GM18498 (cell line): ENCODE results near the gene LRCH3.
A peak's percentile ranks its signal among the peaks of the same experiment; 100 is the strongest.
"Not testable (repeated sequence)": the region's sequence is repeated elsewhere in the genome, so short reads cannot be mapped to it uniquely, and the experiment has no call there.

Source experiments
- ATAC-seq: cut with Tn5 transposase; IDR thresholded peaks from one replicate; pipeline ENCODE4 v1.9.1; 2021; ENCODE audit warnings: mild to moderate bottlenecking, moderate library complexity; ENCODE audit not compliant: unreplicated experiment

LRCH3 gene

DNA sequence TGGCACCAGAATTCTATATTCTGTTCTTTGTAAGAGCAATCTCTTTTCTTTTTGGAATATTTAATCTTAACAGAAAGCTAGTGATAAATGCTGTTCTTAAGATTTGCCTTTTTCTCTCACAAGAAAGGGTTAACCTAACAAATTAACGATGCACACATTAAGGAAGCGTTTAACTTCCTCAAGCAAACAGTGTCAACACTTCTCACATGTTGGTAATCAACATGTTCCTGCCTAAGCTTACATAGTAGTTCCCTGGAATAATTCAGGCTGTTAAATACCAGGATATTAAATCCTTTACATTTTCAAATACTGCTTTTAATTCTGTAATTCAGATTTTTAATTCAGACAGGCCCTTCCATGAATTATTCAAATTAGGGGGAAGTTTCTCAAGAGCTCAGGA lies 91.5 kb downstream of the LRCH3 start:
- no peak for ATAC-seq

DNA sequence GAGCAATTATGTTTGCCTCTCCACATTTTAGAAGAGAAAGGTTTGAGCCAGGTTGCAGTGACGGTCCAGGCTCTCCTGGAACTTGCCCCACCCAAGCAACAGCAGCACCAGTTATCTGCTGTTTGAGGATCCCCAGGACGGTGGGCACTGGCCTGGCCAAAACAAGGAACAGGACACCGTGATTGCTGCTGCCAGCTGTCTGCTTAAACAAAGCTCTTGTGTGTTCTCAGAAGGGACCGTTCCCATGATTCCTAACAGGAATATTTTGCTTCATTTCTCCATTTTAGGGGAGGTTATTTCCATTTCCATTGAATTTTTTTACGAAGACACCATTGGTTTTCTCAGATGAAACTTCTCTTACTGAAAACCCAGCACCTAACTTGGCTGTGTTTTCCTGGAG lies 92.5 kb downstream of the LRCH3 start:
- no peak for ATAC-seq

DNA sequence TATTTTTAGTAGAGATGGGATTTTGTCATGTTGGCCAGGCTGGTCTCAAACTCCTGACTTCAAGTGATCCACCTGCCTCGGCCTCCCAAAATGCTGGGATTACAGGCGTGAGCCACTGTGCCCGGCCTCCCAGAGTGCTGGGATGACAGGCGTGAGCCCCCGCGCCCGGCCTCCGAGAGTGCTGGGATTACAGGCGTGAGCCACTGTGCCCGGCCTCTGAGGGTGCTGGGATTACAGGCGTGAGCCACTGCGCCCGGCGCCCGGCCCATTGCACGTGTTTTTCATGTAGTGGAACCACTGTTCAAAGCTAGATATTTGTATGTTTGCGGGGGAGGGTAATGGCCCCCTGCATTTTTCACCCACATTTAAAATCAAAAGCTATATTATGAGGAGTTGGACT lies 93.3 kb downstream of the LRCH3 start:
- not testable (repeated sequence) for ATAC-seq

DNA sequence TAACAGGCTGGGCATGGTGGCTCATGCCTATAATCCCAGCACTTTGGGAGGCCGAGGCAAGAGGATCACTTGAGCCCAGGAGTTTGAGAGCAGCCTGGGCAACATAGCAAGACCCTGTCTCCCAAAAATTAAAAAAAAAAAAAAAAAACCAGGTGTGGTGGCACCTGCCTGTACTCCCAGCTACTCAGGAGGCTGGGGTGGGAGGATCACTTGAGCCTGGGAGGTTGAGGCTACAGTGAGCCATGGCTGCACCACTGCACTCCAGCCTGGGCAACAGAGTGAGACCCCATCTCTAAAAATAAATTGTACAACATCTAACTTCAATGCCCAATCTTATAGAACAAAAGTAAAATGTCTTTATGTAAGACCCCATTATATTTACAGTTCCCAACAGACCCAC lies 95.0 kb downstream of the LRCH3 start:
- ATAC-seq = not testable (repeated sequence)

- not testable (repeated sequence) for ATAC-seq
Observed at GRCh38 chr3:197887430-197888053, 96.5 kb downstream of the LRCH3 start.

GRCh38 chr3:197888511-197888910 lies 97.5 kb downstream of the LRCH3 start:
- no peak for ATAC-seq

- no peak for ATAC-seq
Observed at GRCh38 chr3:197889204-197889930, 98.3 kb downstream of the LRCH3 start.

GRCh38 chr3:197890693-197891092 lies 99.6 kb downstream of the LRCH3 start:
- ATAC-seq = no peak

DNA sequence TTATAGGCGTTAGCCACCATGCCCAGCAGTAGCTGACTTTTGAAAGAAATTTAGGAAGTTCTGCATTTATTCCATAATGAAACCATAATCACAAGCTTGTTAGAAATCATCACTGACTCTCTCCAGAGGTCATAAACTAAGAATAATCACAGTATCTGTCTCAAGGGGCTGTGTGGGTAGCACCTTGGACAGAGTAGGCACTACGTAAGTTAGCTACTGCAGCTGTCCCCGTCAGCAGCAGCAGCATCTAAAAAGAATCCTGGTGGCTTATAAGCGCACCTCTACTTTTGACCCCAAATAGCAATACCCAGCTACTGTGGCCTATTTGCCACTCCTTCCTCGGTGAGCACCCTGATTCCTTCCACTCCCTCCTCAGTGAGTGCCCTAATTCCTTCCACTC lies 101.1 kb downstream of the LRCH3 start:
- no peak for ATAC-seq

GRCh38 chr3:197896421-197896820 lies 105.4 kb downstream of the LRCH3 start:
- no peak for ATAC-seq

- no peak for ATAC-seq
Observed at GRCh38 chr3:197899833-197900478, 108.9 kb downstream of the LRCH3 start.

DNA sequence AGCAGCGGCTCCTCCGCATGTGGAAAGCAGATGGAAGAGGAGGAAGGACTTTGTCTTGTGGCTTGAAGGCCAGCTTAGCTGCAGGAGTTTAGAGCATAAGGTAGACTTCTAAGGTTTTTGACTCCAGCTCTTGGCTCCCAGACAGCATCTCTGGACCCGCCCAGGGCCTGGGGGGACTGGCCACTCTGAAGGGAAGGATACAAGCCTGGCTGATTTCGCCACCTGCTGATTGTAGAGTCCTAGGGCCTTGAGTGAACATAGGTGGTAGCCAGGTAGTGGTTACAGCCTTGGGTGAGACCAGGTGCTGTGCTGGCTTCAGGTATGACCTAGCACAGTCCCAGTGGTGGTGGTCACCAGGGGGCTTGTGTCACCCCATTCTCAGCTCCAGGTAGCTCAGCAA lies 110.6 kb downstream of the LRCH3 start:
- no peak for ATAC-seq

- peak; percentile 83 for ATAC-seq
Observed at GRCh38 chr3:197906023-197906849, 115.2 kb downstream of the LRCH3 start.

- no peak for ATAC-seq
Observed at GRCh38 chr3:197906850-197907187, 115.8 kb downstream of the LRCH3 start.

GRCh38 chr3:197907196-197907595 lies 116.1 kb downstream of the LRCH3 start:
- ATAC-seq = no peak

DNA sequence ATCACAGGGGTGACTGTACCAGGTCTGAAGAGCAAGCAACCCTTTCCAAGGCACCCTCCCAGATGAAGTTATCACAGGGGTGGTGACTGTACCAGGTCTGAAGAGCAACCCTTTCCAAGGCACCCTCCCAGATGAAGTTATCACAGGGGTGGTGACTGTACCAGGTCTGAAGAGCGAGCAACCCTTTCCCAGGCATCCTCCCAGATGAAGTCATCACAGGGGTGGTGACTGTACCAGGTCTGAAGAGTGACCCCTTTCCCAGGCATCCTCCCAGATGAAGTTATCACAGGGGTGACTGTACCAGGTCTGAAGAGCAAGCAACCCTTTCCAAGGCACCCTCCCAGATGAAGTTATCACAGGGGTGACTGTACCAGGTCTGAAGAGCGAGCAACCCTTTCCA lies 117.5 kb downstream of the LRCH3 start:
- ATAC-seq = not testable (repeated sequence)

GRCh38 chr3:197908957-197909701 lies 118.1 kb downstream of the LRCH3 start:
- ATAC-seq = no peak

GRCh38 chr3:197912741-197913476 lies 121.9 kb downstream of the LRCH3 start:
- ATAC-seq = no peak

DNA sequence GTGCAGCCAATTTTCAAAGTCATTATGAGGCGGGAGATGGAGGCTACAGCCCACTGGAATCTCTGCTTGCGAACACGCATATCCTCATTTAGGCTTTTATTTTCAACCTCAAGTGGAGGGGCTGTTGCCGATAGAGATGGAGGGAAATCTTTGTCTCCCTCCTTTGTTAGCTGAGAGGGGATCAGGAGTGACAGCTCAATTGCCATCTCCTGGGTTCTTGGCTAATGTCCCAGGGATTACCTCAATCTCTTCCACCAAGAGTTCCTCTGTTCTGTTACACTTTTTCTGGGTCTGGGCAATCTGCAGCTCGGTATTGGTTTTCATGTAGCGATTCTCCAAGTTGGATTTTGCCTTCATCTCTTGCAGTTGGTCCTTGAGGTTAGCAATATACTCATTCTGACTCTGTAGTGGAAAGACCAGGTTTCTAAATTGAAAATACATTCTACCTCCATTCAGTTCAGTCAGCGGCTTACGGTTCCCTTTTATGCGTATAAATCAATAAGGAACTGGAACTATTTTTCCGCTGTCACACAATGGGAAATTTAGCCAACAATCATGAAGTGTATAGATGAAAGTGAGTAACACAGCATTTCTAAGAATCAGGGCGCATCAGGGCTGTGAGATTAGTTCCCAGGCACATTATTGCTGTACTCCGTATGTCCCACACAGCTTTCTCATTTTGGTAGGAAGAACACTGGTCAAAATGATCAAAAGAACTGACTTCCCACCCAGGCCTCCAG lies 122.8 kb downstream of the LRCH3 start:
- no peak for ATAC-seq
